Endothelial cell of umbilical vein (primary cell): ENCODE measurements around the gene ZNF714. TPM values are rescaled to one million over a fixed set of nuclear protein-coding genes. Genes with fewer than 3 reads are reported as not detected.

Source experiments
- BruUV-seq: library from RNA; stranded (reverse); fragments of 400-500 nt; replicated peaks from 2 replicates; lab custom pipeline; 2021; lab: Mats Ljungman, UMichigan
- CTCF ChIA-PET: fragments of 300-600, 350-600 bp; sonication (Branson Sonifier 250); formaldehyde crosslinking; loops from one replicate; lab custom pipeline; 2021; ENCODE audit warnings: antibody characterized with exemption, inconsistent platforms; lab: Charles Lee
- POLR2A ChIA-PET: fragments of 300-600, 350-600 bp; sonication (Branson Sonifier 250); formaldehyde crosslinking; loops from one replicate; lab custom pipeline; 2021; ENCODE audit warnings: antibody characterized with exemption, inconsistent platforms; lab: Charles Lee
- DNase-seq: peaks from one replicate; pipeline ENCODE4 v3.0.0-alpha.2; 2011; ENCODE audit warnings: low read depth, low spot score
- FAIRE-seq: peaks from 2 replicates; lab custom pipeline; 2011; peaks lifted over from hg19 to GRCh38; lab: Jason Lieb, UNC
- H2AFZ ChIP-seq: 2 replicates; pipeline ENCODE4 v1.6.0; 2012; ENCODE audit warnings: low read depth, low read length, control low read depth, inconsistent platforms
- H3K27ac ChIP-seq: 2 replicates; pipeline ENCODE4 v1.5.1; 2011; ENCODE audit warnings: low read depth, mild to moderate bottlenecking, control low read depth, low read length, moderate library complexity; ENCODE audit not compliant: insufficient read depth
- H3K27me3 ChIP-seq, 2 experiments: 2 replicates each; pipeline versions ENCODE4 v1.6.0 to v1.6.1; 2011; ENCODE audit warnings: low read length in 2 of 2, mixed read lengths in 1 of 2; ENCODE audit not compliant: control insufficient read depth in 2 of 2, insufficient read depth in 2 of 2
- H3K36me3 ChIP-seq, 2 experiments: 2 replicates in 1 of 2; 3 replicates in 1 of 2; pipeline ENCODE4 v1.5.1; 2011; ENCODE audit warnings: low read length in 2 of 2, mild to moderate bottlenecking in 1 of 2, moderate library complexity in 1 of 2; ENCODE audit not compliant: control insufficient read depth in 2 of 2, insufficient read depth in 2 of 2; ENCODE audit errors: extremely low read depth in 1 of 2
- H3K4me1 ChIP-seq: 3 replicates; pipeline ENCODE4 v1.5.1; 2011; ENCODE audit warnings: mild to moderate bottlenecking, low read length; ENCODE audit not compliant: control insufficient read depth, insufficient read depth; ENCODE audit errors: extremely low read depth
- H3K4me2 ChIP-seq: 2 replicates; pipeline ENCODE4 v1.6.1; 2011; ENCODE audit warnings: low read length, control low read depth, mixed read lengths; ENCODE audit not compliant: insufficient read depth
- H3K4me3 ChIP-seq, 3 experiments: fragments of 200-600 bp in 1 of 3; sonication (generic), shearing (Covaris generic) in 1 of 3; replicated peaks in 1 of 3; 2 replicates each; pipeline ENCODE4 v1.5.1; 2011 to 2016; ENCODE audit warnings: control low read depth in 3 of 3, low read length in 3 of 3, mild to moderate bottlenecking in 2 of 3, inconsistent platforms in 1 of 3, low read depth in 1 of 3, moderate library complexity in 1 of 3; ENCODE audit not compliant: insufficient read depth in 1 of 3
- H3K79me2 ChIP-seq: 2 replicates; pipeline ENCODE4 v1.6.0; 2012; ENCODE audit warnings: low read length, inconsistent platforms; ENCODE audit not compliant: control insufficient read depth, insufficient read depth
- H3K9ac ChIP-seq: replicated peaks from 2 replicates; pipeline ENCODE3; 2011; ENCODE audit warnings: low read length, control low read depth; ENCODE audit not compliant: insufficient read depth; ENCODE audit errors: extremely low read depth
- H3K9me1 ChIP-seq: replicated peaks from 3 replicates; pipeline ENCODE4 v1.6.0; 2011; ENCODE audit warnings: mild to moderate bottlenecking, low read length; ENCODE audit not compliant: control insufficient read depth, insufficient read depth; ENCODE audit errors: extremely low read depth
- H3K9me3 ChIP-seq: replicated peaks from 2 replicates; pipeline ENCODE4 v1.5.1; 2012; ENCODE audit warnings: low read length, inconsistent platforms; ENCODE audit not compliant: control insufficient read depth, insufficient read depth
- H4K20me1 ChIP-seq: replicated peaks from 2 replicates; pipeline ENCODE3; 2011; ENCODE audit warnings: mild to moderate bottlenecking, low read length; ENCODE audit not compliant: control insufficient read depth, insufficient read depth; ENCODE audit errors: extremely low read depth
- EZH2 ChIP-seq: IDR thresholded peaks from 2 replicates; pipeline ENCODE4 v1.6.1; 2012; ENCODE audit warnings: borderline replicate concordance, low read depth, mild to moderate bottlenecking, moderate library complexity, low read length, inconsistent platforms; ENCODE audit not compliant: severe bottlenecking
- JUN ChIP-seq: IDR thresholded peaks from 2 replicates; pipeline ENCODE4 v1.6.1; 2011; ENCODE audit warnings: borderline replicate concordance, low read depth; ENCODE audit not compliant: insufficient read length, insufficient read depth
- POLR2AphosphoS5 ChIP-seq: IDR thresholded peaks from 2 replicates; pipeline ENCODE4 v1.6.1; 2012; ENCODE audit warnings: low read depth, mild to moderate bottlenecking, control low read depth, low read length, moderate library complexity; ENCODE audit not compliant: insufficient read depth
- dilution Hi-C: fragments of 300-500 bp; cut with MboI; formaldehyde crosslinking; loops from one replicate; pipeline ENCODE4 v1.15.0; 2019; ENCODE audit warnings: low sequenced_read_pairs; ENCODE audit not compliant: extremely low pct_ligation_motif_present
- intact Hi-C: fragments of 100-400 bp; cut with micrococcal nuclease; formaldehyde crosslinking; loops from one replicate; pipeline ENCODE4 v1.10.0; 2022
- polyA plus RNA-seq, 4 experiments: library from polyadenylated mRNA; depleted of rRNA in 3 of 4; stranded (reverse) in 3 of 4; unstranded in 1 of 4; fragments of >200 nt; gene quantifications; 2 replicates each; pipeline versions ENCODE4 v1.2.1 to v1.2.3, GENCODE V29; 2011 to 2012; ENCODE audit warnings: missing spikeins in 1 of 4
- total RNA-seq: library from RNA; stranded (reverse); gene quantifications from 2 replicates; pipeline ENCODE4 v1.2.3, GENCODE V29; 2021
- TF ChIP-seq, protein P1 (sequence below): IDR thresholded peaks from 2 replicates; pipeline ENCODE4 v1.6.1; 2011; ENCODE audit not compliant: insufficient read depth, insufficient read length
- TF ChIP-seq, protein P2 (sequence below), 2 donors: IDR thresholded peaks; 1 replicate in 1 of 2; 2 replicates in 1 of 2; pipeline ENCODE4 v1.5.1; 2011; ENCODE audit warnings: low read length in 2 of 2, mild to moderate bottlenecking in 2 of 2, moderate library complexity in 2 of 2, control low read depth in 1 of 2, inconsistent platforms in 1 of 2, low read depth in 1 of 2; ENCODE audit not compliant: insufficient read depth in 1 of 2; ENCODE audit errors: extremely low read depth in 1 of 2

The ZNF714 gene
- total and polyA plus RNA-seq, 2 donors (not counting 3 experiments of a cell fraction or from before 2014, with no cell fraction given), result 3.4 to 15.0 TPM

DNA sequence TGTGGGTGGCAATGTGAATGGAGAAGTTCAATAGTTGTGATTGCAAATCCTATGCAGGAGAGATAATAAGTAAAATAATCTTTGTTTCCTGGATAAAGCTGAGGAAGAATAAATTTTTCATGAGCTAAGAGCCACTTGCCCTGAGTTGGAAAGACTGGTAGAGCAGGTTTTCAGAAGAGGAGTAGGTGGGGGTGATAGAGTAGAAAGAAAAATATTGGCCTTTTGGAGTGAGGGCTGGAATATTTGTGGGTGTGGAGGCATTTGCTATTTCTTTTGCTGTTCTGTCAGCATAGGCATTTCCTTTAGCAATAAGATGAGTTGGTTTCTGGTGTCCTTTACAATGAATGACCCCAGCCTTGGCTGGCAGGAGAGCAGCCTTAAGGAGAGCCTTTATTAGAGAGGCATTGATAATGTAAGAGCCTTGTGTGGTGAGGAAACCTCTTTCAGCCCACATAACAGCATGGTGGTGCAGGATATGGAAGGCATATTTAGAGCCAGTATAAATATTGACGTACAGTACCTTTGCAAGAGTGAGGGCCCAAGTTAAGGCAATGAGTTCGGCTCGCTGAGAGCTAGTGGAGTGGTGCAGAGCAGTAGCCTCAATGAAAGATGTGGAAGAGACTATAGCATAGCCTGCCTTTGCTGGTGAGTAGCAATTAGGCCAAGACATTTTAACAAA is 48.2 kb downstream of the ZNF714 start:
- dilution Hi-C loops (no loop called here), intact Hi-C loops (no loop called here)
- no peaks in the 10 kb centered on the region for H3K4me1 ChIP-seq
- H2AFZ ChIP-seq, result no peak overlapping the region
- no peaks in the 10 kb centered on the region for H3K9me3 ChIP-seq
- H3K79me2 ChIP-seq, result no peaks in the 10 kb centered on the region
- H3K9ac ChIP-seq, result no peak overlapping the region
- POLR2A ChIA-PET, result no interaction called here
- CTCF ChIA-PET, result no interaction called here
- no peaks in the 10 kb centered on the region for H3K27me3 ChIP-seq
- BruUV-seq, result no TSS peak
- no peak overlapping the region for H3K27ac ChIP-seq
- no peak for TF ChIP-seq JUN
- no peak for TF ChIP-seq EZH2
- TF ChIP-seq, protein P1, sequence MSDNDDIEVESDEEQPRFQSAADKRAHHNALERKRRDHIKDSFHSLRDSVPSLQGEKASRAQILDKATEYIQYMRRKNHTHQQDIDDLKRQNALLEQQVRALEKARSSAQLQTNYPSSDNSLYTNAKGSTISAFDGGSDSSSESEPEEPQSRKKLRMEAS, result no peak
- TF ChIP-seq, protein P2, sequence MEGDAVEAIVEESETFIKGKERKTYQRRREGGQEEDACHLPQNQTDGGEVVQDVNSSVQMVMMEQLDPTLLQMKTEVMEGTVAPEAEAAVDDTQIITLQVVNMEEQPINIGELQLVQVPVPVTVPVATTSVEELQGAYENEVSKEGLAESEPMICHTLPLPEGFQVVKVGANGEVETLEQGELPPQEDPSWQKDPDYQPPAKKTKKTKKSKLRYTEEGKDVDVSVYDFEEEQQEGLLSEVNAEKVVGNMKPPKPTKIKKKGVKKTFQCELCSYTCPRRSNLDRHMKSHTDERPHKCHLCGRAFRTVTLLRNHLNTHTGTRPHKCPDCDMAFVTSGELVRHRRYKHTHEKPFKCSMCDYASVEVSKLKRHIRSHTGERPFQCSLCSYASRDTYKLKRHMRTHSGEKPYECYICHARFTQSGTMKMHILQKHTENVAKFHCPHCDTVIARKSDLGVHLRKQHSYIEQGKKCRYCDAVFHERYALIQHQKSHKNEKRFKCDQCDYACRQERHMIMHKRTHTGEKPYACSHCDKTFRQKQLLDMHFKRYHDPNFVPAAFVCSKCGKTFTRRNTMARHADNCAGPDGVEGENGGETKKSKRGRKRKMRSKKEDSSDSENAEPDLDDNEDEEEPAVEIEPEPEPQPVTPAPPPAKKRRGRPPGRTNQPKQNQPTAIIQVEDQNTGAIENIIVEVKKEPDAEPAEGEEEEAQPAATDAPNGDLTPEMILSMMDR (IDR thresholded peaks at IDR 0.05; ENCODE audit: extremely low read depth in 1 of 2, insufficient read depth in 1 of 2, low read depth in 1 of 2, low read length in 2 of 2), result no peak
- no peak for TF ChIP-seq POLR2AphosphoS5
- FAIRE-seq (no peak), DNase-seq (no peak)
- H3K9me1 ChIP-seq, result no peaks in the 10 kb centered on the region
- no peak overlapping the region for H3K4me2 ChIP-seq
- no peaks in the 10 kb centered on the region for H4K20me1 ChIP-seq
- no peaks in the 10 kb centered on the region for H3K36me3 ChIP-seq
- no peak overlapping the region for H3K4me3 ChIP-seq
